ENCODE data around the gene SLX4IP. TPM values are rescaled to one million over a fixed set of nuclear protein-coding genes. Genes with fewer than 3 reads are reported as not detected.

SLX4IP gene
- total RNA-seq, 4 donors from 2014 or later = 2.4 to 5.4 (median 4.1) TPM

DNA sequence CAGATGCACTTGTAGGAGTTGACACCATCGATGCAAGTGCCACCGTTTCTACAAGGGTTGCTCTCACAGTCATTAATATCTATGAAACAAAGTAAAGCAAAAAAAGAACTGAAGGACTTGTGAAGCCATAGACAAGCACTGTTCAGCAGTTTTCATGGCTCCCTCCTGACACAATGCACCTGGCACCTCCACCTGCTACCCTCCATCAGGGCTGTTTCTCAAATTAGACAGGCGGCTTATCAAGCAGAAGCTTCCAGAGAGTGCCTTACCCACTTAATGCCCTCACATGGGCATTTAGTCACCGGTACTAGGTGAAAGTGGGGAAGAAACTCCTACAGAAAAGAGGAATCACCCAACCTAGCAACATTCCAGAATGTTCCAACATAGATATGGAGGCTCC is 210.9 kb downstream of the SLX4IP start:
- TF ChIP-seq, protein P1, sequence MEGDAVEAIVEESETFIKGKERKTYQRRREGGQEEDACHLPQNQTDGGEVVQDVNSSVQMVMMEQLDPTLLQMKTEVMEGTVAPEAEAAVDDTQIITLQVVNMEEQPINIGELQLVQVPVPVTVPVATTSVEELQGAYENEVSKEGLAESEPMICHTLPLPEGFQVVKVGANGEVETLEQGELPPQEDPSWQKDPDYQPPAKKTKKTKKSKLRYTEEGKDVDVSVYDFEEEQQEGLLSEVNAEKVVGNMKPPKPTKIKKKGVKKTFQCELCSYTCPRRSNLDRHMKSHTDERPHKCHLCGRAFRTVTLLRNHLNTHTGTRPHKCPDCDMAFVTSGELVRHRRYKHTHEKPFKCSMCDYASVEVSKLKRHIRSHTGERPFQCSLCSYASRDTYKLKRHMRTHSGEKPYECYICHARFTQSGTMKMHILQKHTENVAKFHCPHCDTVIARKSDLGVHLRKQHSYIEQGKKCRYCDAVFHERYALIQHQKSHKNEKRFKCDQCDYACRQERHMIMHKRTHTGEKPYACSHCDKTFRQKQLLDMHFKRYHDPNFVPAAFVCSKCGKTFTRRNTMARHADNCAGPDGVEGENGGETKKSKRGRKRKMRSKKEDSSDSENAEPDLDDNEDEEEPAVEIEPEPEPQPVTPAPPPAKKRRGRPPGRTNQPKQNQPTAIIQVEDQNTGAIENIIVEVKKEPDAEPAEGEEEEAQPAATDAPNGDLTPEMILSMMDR (IDR thresholded peaks at IDR 0.05; ENCODE audit: low read depth) = no peak

DNA sequence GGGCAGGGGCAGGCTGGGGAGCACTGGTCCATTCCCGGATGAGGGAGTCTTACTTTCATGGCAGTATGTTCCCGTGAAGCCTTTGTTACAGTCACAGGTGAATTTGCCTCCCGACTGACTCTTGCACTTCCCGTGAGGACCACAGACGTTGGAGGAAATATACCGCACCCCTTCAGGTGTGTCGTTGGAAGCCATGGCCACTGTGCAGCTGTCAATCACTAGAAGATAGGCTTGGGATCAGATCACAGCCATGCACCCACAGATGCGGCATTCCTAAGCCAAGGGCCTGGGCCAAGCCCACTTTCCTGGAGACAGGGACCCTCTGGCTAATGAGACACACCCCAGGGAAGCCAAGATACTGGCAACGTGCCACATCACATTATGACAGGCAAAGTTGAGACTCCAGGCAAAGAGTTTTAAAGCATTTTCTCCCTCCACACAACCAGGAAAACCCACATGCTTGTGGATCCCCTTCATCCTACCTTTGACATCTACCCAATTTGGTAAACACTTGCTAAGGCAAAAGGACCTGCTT is 211.8 kb downstream of the SLX4IP start:
- TF ChIP-seq, protein P1 (IDR thresholded peaks at IDR 0.05; ENCODE audit: low read depth) = no peak

DNA sequence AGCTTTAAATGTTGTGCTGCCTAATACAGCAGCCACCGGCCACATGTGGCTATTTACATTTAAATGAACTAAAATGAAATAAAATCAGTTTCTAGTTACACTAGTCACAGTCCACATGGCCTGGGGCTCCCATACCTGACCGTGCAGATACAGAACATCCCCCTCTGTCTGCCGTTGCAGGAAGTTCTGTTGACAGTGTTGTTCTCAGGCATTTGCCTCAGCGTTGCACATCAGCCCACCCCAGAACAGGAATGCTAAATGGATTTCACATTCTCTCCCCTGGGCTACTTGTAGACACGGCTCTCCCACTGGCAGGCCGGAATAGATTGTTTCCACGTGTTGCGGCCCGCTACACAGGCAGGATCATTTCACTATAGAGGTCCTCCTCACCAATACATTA is 212.4 kb downstream of the SLX4IP start:
- TF ChIP-seq, protein P1 (IDR thresholded peaks at IDR 0.05; ENCODE audit: low read depth) = no peak

DNA sequence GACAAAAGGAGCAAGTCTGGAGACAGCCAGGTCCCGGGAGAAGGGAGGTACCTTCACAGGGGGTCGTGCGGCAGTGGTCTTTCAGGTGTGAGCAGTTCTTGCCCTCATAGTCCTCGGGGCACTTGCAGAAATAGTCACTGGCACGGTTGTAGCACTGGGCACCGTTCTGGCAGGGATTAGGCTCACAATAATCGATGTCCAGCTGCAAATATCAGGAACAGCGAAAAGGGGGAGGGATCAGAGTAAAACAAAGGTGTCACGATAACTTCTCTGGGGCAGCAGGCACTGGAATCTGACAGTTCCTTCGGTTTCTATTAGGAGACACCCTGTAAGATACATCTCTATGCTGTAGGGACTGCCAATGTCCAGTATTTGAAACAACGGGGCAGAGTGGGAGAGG is 212.8 kb downstream of the SLX4IP start:
- TF ChIP-seq, protein P1 (IDR thresholded peaks at IDR 0.05; ENCODE audit: low read depth) = no peak

DNA sequence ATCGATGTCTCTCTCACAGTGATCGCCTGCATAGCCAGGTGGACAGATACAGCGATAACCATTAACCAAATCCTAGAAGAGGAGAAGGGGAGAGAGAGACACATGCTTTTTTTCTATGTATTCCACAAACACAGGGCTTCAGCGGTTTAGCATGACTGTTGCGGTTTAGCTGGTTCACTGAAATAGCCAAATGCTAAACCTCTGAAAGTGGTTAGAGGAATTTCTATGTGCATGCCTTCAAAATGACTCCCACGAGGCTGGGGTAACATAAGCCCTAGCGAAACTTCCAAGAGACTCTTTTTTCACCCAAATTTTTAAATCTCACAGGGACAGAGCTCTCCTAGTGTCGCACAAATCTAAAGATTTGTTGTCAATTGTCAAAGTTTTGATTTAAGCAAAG is 213.5 kb downstream of the SLX4IP start:
- TF ChIP-seq, protein P1 (IDR thresholded peaks at IDR 0.05; ENCODE audit: low read depth) = no peak

DNA sequence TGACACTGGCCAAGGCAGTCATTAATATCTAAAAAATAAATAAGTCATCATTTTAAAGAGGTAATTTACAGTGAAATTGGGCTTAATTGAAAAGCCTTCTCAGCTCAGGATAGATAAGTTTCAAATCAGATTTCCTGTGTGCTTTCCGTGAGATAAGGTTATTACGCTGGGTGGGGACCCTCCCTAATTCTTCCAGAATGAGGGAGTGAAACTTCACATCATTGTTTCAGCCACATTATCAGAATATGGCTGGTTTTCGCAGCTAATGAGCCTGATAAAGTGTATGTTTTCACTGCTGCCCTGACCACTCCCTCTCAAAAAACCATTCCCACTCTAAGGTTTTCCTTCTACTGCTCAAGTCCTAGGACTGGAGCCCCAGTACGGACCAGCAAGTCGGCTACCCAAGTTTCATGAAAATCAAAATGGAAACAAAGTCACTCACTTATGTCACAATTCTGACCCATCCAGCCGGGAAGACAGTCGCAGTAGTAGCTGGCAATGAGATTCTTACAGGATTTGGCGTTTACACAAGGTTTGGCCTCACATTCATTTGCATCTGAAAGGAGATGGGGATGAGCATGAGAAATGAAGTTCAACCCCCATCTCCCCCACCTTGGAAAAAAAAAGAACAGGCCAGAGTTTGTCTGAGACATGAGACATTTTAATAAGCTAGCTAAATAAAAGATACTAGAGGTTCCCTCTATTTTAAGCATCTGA is 214.1 kb downstream of the SLX4IP start:
- TF ChIP-seq, protein P1 (IDR thresholded peaks at IDR 0.05; ENCODE audit: low read depth) = no peak

DNA sequence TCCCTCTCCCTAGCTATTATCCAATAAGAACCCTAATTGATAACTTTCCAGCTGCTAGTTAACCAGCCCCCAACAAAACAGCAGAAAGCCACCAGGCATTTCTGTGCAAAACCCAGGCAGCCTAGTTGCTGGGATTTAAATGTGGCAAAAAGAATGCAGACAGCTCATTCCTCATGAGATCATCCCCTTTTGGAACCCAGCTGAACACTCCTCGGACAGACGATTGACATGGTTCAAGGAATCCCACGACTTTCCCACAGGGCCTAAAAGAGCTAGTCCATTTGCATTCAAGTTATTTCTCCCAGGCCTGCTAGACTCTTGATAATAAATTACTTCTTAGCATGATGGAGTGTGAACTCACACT is 214.7 kb downstream of the SLX4IP start:
- TF ChIP-seq, protein P1 (IDR thresholded peaks at IDR 0.05; ENCODE audit: low read depth) = no peak

Measured in subcutaneous adipose tissue (tissue), 4 donors.